PFSK-1 (cell line): ENCODE measurements around the gene OR51B6.

Source experiments
- POLR2AphosphoS5 ChIP-seq: IDR thresholded peaks from 2 replicates; pipeline ENCODE4 v1.6.1; 2012; ENCODE audit warnings: low read depth, mild to moderate bottlenecking, control low read depth, low read length, moderate library complexity
- TAF1 ChIP-seq: IDR thresholded peaks from 2 replicates; pipeline ENCODE4 v1.6.1; 2012; ENCODE audit warnings: low read length, control low read depth, borderline replicate concordance; ENCODE audit not compliant: insufficient read depth
- TF ChIP-seq, protein P1 (sequence below), 2 experiments: IDR thresholded peaks; 2 replicates each; pipeline versions ENCODE4 v1.6.1 to v1.8.0; 2011 to 2012; ENCODE audit warnings: low read depth in 2 of 2, low read length in 2 of 2, control low read depth in 1 of 2, inconsistent platforms in 1 of 2, mild to moderate bottlenecking in 1 of 2, moderate library complexity in 1 of 2; ENCODE audit not compliant: insufficient read depth in 1 of 2

GRCh38 chr11:5349550-5349949 is 1.8 kb upstream of the OR51B6 start:
- no peak for TF ChIP-seq POLR2AphosphoS5
- TF ChIP-seq, protein P1, sequence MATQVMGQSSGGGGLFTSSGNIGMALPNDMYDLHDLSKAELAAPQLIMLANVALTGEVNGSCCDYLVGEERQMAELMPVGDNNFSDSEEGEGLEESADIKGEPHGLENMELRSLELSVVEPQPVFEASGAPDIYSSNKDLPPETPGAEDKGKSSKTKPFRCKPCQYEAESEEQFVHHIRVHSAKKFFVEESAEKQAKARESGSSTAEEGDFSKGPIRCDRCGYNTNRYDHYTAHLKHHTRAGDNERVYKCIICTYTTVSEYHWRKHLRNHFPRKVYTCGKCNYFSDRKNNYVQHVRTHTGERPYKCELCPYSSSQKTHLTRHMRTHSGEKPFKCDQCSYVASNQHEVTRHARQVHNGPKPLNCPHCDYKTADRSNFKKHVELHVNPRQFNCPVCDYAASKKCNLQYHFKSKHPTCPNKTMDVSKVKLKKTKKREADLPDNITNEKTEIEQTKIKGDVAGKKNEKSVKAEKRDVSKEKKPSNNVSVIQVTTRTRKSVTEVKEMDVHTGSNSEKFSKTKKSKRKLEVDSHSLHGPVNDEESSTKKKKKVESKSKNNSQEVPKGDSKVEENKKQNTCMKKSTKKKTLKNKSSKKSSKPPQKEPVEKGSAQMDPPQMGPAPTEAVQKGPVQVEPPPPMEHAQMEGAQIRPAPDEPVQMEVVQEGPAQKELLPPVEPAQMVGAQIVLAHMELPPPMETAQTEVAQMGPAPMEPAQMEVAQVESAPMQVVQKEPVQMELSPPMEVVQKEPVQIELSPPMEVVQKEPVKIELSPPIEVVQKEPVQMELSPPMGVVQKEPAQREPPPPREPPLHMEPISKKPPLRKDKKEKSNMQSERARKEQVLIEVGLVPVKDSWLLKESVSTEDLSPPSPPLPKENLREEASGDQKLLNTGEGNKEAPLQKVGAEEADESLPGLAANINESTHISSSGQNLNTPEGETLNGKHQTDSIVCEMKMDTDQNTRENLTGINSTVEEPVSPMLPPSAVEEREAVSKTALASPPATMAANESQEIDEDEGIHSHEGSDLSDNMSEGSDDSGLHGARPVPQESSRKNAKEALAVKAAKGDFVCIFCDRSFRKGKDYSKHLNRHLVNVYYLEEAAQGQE (IDR thresholded peaks at IDR 0.05; ENCODE audit: insufficient read depth in 1 of 2, low read depth in 2 of 2, low read length in 2 of 2), result no peak
- no peak for TF ChIP-seq TAF1
